GM18907 (cell line): ENCODE measurements around the gene ADGRG2.

Source experiments
- ATAC-seq: cut with Tn5 transposase; IDR thresholded peaks from one replicate; pipeline ENCODE4 v1.9.1; 2021; ENCODE audit warnings: mild to moderate bottlenecking, moderate library complexity; ENCODE audit not compliant: unreplicated experiment

ADGRG2 gene, protein sequence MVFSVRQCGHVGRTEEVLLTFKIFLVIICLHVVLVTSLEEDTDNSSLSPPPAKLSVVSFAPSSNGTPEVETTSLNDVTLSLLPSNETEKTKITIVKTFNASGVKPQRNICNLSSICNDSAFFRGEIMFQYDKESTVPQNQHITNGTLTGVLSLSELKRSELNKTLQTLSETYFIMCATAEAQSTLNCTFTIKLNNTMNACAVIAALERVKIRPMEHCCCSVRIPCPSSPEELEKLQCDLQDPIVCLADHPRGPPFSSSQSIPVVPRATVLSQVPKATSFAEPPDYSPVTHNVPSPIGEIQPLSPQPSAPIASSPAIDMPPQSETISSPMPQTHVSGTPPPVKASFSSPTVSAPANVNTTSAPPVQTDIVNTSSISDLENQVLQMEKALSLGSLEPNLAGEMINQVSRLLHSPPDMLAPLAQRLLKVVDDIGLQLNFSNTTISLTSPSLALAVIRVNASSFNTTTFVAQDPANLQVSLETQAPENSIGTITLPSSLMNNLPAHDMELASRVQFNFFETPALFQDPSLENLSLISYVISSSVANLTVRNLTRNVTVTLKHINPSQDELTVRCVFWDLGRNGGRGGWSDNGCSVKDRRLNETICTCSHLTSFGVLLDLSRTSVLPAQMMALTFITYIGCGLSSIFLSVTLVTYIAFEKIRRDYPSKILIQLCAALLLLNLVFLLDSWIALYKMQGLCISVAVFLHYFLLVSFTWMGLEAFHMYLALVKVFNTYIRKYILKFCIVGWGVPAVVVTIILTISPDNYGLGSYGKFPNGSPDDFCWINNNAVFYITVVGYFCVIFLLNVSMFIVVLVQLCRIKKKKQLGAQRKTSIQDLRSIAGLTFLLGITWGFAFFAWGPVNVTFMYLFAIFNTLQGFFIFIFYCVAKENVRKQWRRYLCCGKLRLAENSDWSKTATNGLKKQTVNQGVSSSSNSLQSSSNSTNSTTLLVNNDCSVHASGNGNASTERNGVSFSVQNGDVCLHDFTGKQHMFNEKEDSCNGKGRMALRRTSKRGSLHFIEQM

DNA sequence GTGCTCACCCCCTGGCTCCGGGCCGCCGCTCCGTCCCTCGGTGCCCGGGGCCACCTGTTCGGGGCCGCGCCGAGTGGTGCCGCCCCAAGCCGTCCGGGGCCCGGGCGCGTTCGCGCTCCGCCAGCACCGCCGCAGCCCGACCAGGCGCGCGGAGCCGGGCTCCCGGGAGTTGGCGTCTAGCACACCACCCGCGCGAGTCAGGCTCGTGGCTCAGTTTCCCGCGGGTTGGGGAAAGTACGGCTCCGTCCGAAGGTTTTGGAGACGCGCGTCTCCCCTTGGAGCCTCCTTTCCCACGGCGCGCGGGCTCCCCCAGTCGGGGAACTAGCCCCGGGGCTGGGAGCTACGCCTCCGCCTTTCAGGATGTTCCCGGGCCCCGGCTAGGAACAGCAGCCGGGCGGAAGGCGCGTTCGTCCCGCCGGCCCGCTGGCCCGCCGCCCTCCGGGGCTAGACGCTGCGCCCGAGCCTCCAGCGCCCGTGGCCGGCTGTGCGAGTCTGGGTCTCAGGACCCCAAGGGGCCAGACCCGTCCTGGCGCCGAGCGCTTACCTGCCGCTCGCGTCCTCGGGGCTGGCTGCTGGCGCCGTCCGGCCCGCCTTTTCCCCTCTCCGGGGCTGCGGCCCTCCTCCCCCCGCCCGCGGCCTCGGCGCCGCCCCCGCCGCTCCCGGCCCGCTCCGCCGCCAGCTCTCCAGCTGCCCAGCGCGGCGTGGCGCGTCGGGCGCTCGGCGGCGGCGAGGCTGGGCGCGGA, at the start of gene ADGRG2:
Gene ADGRG2, minus strand, starts transcription at position 571 of the 743 bp plus-strand sequence. CDS start 53,634 bp downstream, outside the sequence.
- ATAC-seq = no peak

DNA sequence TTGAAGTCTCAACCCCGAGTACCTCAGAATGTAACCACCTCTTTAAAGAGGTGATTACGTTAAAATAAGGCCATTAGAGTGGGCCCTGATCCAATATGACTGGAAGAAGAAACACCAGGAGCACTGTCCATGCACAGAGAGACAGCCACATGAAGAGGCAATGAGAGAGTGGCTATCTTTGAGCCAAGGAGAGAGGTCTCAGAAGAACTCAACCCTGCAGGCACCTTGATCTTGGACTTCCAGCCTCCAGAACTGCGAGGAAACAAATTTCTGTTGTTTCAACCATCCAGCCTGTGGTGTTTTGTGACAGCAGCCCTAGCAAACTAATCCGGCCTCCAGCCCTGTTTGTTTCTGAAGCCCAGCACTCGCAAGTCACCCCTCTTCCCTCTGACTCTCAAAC, 46.3 kb upstream of the ADGRG2 start:
- ATAC-seq = no peak

DNA sequence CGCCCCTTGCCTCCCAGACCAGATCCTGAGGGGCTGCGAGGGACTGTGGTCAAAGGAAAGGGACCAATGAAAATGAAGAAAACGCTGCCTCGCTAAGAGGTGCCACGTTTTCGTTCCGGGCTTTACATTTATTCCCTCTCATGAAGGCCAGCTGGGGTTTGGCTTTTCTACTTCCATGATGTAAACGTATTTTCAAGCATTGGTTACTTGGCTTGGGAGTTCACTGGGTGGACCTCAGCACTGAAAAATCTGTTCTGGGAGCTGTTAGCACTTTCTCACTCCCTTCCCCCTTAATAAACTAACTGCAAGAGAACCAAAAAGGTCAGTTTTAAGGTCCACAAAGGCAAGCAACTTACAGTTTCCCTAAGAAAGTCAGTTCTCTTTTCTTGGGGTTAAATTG, 40.6 kb upstream of the ADGRG2 start:
- ATAC-seq = no peak

DNA sequence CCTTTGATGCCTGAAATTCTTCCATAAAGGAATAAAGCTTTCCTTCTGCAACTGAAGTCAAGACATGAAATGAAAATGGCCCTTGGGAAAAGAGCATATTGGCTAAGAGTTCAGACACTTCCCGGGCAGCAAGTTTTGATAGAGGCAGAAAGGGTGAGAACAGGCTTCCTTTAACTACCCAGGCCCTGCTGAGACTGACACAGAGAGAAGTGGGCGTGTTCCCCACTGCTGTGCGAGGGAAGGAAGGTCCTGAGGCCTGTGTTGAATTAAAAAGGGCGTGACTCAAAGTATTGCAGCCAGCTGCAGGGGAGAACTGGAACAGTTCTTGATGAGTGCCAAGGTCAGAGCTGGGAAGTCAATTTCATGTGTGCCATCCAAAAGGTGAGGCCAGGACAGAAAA, 33.9 kb upstream of the ADGRG2 start:
- no peak for ATAC-seq

DNA sequence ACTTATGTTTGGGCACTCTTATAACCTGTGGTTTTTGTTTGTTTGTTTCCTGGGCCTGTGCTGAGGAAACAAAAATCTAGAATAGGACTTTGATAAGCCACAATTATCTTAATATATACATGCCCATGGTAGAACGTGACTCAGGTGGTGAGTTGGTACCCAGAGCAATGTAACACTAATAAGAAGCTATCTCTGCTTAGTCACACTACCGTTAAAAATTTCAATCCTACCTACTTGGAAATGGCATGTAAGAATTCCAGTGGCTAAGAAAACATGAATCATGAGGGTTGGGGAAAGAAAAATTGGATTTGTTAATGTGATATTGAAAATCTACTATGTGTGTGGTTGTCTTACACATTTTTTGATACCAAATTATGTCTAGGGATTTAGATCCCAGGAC, 30.5 kb upstream of the ADGRG2 start:
- ATAC-seq = no peak

DNA sequence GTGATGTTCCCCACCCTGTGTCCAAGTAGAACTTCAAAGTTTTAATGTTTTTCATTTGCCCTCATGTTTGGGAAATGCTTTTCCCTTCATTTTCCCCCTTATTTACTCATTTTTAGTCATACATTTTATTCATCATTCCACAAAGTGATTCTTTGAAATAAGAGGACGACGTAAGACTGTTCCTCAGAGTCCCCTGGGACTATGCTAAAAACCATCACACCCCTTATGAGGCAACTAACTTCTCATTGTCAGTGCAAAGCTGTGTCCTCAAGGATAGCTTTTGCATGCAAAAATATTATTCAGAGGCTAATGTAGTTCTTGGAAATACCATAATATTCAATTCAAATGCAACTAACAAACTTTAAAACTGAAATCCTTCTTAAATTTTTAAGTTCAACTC, 14.8 kb upstream of the ADGRG2 start:
- no peak for ATAC-seq

DNA sequence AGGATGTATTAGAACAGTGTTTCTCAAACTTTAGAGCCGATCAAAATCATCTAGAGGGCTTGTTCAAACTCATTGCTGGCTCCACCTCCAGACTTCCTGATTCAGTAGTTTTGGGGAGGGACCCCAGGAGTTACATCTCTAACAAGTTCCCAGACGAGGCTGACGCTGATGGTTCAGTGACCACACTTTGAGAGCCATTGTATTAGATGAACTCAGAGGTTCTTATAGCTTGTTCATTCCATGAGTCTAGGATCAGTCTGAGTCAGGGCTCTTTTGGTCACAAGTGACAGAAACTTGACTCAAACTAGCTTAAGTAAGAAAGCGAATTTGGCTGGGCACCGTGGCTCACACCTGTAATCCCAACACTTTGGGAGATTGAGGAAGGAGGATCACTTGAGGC, 11.5 kb upstream of the ADGRG2 start:
- no peak for ATAC-seq

DNA sequence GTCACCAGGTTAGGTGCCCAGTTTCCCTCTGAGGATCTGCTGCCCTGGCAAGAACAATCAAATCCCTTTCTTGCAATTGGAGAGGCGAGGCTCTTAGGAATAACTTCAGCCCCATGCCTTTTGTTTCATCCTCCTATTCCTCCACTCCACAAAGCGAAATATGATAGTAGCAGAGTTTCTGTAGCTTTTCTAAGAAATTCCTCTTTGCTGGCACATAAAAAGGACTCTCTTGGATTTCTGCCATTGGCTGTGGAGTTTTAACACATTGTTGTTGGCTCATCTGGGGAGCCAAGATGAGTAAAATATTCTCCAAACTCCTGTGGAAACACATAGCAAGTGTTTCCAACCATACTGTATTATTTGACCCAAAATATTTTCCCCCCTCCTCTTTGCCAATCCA, 11.0 kb upstream of the ADGRG2 start:
- ATAC-seq = no peak

DNA sequence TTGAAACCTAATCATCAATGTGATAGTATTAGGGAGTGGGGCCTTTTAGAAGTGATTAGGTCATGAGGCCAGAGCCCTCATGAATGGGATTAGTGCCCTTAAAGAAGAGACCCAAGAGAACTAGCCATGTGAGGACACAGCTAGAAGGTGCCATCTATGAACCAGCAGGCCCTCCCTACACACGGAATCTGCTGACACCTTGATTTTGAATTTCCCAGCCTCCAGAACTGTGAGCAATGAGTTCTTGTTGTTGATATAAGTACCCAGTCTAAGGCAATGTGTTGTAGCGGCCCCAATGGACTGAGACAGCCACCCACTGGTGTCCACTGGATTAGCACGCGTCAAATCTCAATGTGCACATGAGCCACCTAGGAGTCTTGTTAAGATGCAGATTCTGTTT, 8.4 kb upstream of the ADGRG2 start:
- ATAC-seq = no peak

DNA sequence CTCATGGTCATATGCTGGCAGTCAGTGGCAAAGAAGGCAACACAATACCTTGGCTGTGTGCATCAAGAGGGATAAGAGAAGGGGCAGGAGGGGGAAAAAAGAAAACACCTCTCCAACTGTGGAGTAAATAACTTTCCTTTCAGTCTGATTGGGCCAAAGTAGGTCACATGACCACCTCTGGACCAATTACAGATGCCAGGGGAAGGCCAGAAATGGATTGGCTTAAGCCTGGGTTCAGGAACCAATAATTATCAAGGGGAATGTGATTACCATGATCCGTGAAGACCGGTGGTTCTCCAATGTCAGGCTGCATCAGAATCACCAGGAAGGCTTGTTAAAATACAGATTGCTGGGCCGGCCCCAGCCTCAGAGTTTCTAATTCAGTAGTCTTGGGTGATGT, 7.4 kb upstream of the ADGRG2 start:
- no peak for ATAC-seq

DNA sequence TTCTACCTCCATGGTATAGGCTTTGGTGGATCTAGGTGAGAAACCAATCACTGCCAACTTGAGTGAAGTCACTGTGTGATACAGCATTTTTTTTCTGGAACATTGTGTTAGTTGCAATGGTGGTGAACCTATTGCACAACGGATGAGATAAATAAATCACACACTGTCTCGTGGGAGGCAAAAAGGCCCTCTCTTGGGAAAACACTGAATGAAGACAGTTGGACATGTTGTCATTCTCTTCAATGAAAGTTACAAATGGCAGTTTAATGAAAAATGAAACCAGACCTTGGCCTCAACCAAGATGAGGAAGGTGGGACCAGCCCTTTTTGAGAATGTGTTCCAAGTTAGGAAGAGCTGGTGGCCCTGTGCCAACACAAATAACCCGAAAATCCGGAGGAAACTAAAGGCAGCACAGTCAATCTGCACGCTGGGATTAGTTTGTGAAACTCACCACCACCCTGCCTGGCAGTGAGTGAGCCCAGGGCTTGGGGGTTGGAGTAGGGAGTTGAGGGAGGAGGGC, 5.4 kb upstream of the ADGRG2 start:
- no peak for ATAC-seq

DNA sequence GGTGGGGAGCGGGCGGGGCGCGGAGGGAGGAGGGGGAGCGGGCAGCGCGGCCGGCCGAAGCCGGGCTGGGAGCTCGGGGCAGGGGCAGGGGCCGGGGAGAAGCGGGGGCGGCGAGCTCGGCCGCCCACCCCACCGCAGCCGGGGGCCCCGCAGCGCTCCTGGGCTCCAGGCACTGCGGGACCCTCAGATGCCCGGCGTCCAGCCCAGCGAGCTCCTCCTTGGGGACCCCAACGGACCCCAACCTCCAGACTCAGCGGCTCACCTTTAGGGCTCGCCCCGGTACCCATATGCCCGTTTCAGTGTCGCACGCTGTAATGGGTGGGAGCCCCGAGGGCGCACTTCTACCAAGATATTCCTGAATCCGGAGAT, 357 bp upstream of the ADGRG2 start:
- ATAC-seq = no peak

DNA sequence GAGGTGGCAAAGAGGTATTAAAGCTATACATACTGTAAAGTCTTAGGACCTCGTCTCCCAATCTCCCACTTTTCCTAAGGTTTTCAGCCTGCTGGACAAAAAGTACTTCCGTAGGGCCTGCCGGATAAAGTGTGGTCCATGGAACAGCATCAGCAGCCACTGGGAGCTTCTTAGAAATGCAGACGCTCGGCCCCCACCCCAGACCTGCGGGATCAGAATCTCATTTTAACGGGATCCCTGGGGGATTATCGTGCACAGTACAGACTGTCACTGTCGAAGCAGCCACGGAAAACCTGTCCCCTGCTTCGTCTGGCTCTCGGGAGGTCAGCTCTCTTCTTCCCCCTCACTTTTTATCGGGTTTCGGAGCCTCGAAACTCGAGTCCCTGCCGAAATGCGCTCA, 802 bp downstream of the ADGRG2 start:
- no peak for ATAC-seq

DNA sequence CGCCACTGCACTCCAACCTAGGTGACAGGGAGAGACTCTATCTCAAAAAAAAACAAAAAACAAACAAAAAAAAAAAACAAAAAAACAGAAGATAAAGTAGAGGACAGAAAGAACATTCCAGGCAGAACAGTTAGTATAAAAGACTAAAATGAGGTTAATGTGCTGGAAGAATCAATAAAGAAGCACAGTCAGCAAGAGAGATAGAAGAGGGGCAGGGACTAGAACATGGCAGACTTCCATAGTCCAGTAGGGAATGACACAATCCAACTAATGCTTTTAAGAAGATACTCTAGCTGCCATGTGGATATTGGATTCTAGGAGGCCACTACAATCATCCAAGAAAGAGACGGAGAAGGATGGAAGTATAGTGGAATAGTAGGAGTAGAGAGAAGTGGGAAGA, 11.6 kb downstream of the ADGRG2 start:
- ATAC-seq = no peak

DNA sequence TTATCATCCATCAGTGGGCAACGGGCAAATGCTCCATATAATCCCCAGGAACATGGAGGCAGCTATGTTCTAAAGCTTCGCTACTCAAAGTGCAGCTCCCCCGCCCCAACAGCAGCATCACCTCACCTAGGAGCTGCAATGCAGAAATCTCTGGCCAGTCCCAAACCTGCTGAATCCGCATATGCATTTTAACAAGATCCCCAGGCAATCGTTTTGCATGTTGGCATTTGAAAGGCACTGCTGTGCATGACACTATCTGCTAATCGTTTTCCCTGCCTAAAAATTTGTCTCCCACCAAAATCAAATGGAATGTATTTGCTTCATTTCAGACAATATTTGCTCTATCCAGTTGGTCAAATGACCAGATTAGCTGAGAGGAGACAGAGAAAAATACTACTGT, 15.2 kb downstream of the ADGRG2 start:
- ATAC-seq = no peak

DNA sequence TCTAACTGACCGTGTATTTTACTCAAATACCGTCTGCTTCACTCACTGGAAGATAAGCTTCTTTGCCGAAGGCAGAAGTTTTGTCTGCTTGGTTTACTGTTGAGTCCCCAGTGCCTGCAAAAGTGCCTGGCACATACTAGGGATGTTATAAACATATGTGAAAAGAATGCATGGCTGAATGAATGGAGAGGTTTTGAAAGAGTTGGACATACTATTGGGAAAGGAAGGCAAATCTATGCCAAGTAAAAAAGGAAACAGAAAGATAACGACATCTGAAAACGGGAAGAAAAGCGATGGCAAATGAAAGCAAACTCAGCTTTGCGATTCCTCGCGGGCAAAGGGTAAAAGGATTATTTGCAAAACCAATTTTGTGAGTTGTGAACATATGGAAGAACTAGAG, 21.7 kb downstream of the ADGRG2 start:
- ATAC-seq = no peak

DNA sequence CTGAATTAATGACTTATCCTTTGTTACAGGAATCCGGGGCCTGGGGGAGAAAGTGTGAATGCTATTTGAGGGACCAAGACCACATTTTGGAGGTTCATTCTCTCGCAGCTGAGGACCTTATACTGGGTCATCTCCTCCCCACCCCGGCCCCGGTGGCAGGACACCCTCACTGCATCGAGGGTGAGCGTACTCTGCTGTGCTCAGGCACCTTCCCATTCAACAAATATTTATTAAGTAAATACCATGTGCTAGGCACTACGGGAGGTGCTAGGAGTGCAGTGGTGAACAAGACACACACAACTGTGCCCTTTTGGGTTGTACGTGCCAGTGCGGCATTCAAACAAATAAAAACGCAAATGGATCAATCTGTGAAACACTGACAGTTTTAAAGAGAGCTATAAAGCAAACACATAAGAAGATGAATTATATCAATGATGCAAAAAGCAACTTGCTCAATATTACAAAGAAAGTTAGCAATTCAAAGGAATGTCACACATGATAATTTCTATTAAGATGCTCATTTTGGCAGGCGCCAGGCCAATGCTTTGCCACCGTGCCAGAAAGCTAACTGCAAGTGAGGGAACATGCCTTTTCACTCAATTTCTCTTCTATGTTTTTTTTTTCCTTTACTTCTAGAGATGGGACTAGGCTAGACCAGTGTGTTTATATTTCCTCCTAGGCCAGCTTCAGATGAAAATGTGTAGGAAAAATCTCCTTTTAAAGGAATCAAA, 24.6 kb downstream of the ADGRG2 start:
- no peak for ATAC-seq

DNA sequence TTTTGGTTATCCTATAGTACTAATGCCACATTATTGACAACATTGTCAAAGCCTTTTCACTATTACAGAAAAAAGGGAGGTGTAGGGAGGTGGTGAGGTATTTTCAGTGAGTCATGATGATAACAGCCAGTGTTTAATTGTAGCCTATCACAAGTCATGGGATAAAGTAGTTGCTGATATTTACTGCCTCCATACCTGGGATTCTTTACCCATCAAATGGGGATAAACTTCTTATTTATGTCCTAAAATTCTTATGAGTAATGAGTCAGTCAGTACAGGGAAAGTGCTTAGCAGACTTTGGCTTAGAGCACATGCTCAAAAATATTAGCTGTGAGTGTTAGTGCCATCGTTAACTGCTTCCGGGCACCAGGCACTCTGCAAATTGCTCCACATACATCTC, 25.7 kb downstream of the ADGRG2 start:
- ATAC-seq = no peak

DNA sequence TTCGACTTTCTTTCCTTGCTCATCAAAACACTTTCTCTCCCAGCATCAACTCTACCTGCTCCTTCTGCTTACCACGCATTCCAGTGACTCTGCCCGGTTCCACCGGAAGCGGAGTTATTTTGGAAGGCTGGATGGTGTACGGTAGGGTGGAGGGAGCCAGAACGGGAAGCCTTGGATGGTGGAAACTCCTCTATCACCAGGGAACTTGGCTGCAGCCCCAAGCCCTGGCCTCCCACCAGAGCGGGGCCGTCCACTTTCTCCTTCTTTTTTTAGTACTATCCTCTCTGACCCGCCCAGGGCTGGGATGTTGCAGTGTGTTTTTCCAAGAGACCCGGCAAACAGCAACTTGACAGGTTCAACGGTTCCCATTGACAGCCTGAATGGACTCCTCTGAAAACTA, 27.6 kb downstream of the ADGRG2 start:
- ATAC-seq = no peak

DNA sequence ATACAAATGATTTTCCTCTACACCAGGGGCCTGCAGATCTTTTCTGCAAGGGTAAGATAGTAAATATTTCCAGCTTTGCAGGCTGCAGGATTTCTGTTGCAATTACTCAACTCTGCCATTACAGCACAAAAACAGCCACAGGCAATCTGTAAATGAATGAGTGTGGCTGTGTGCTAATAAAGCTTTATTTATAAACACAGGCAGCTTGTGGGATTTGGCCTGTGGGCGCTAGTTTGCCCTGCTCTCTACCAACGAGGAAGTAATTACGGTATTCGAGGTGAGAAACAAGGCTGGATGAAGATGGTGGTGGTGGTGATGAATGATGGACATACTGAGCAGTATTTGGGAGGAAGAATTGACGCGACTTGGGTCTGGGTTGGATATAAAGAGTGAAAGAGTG, 30.7 kb downstream of the ADGRG2 start:
- ATAC-seq = no peak
